Measurements from ENCODE around the gene CTNNA3.
"Not testable (repeated sequence)": the region's sequence is repeated elsewhere in the genome, so short reads cannot be mapped to it uniquely, and the experiment has no call there.

Gene CTNNA3

DNA sequence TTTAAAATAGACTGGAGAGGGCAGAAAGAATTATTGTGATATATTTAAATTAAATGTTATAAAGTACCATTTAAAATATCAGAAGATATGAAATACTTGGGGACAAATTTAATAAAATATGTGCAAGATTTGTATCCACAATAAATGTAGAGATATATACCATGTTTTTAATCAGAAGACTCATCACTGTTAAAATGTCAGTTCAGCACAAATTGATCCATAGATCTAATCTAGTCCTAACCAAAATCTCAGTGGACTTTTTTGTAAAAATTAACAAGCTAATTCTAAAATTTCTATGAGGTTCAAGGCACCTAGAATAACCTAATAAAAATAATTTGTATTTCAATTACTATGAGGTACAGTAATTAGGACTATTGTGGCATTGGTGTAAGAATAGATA is 96.4 kb downstream of the CTNNA3 start:
- DNase-seq, result no peak

DNA sequence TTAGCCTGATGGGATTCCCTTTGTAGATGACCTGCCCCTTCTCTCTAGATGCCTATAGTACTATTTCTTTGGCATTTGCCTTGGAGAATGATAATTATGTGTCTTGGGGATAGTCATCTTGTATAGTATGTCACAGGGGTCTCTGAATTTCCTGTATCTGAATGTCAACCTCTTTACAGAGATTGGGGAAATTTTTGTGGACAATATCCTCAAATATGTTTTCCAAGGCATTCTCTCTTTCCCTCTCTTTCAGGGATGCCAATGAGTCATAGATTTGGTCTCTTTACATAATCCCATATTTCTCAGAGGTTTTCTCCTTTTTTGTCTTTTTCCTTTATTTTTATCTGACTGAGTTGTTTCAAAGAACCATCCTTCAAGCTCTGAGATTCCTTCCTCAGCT is 99.4 kb downstream of the CTNNA3 start:
- no peak for DNase-seq

DNA sequence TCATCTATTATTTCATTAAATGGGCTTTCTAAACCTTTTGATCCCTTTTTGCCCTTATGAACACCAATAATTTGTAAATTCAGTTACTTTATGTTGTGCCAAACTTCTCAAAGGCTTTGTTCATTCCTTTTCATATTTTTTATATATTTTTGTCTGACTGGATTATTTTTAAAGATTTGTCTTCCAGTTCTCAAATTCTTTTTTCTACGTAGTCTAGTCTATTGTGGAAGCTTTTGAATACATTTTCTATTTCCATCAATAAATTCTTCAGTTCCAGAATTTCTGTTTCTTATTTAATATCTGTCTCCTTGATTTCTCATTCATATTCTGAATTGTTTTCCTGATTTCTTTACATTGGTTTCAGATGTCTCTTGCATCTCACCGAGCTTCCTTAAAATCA is 108.2 kb downstream of the CTNNA3 start:
- DNase-seq, result no peak

DNA sequence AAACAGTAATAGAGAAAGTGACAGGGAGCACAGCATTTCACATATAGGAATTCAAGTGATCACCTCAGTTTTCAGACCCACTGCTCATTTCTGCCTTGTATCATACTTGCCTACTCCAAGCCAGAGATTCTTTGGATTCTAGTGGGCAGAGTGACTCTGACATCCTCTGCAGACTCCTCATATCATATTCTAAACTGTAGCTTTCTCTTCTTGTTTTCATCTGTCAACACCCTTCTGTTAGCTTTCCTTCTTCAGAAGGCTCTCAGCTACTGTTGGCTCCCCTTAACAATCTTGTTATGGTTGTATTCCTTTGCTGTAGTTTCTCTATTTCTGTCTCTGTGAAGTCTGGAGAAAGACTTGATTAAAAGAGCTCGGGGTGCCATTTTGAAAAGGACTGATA is 120.5 kb downstream of the CTNNA3 start:
- no peak for DNase-seq

DNA sequence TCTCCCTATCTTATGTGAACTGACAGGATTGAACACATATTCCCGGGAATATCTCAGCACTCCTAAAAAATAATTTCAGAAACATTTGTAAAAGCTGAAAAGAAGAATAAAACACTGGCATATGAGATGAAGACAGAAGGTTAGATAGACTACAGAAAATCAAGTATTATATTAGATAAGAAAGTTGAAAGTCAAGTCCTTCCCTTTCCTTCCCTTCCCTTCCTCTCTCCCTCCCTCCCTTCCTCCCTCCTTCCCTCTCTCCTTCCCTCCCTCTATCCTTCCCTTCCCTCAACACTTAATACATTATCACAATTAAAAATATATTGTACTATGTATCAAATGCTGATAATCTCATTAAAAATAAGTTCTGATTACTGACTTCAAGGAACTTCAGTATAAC is 122.5 kb downstream of the CTNNA3 start:
- DNase-seq, result no peak

DNA sequence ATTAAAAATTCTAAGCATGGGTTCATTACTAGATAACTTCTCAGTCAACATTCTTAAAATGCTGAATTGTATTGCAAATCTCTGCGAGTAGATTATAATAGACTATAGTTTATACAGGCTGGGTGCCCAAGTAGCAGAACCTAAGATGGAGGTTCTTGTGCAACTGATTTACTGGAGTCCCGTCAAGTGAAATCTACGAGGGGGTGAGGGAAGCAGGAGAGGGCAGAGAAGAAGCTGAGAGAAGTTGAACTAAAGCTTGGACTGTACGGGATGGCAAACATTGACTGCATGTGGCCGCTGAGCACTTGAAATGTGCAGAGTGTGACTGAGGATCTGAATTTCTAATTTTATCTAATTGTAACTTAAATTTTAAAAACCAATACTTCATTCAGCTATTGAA is 124.5 kb downstream of the CTNNA3 start:
- DNase-seq, result no peak

DNA sequence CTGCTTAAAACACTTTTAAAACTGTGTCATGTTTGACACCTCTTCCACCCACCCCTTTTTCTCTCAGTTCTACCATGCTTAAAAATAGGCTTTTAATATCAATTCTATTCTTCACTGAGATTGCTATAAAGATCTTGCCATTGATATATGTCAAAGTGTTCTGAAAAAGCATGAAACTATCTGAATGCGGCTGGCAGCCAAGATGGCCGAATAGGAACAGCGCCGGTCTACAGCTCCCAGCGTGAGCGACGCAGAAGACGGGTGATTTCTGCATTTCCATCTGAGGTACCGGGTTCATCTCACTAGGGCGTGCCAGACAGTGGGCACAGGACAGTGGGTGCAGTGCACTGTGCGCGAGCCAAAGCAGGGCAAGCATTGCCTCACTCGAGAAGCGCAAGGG is 137.7 kb downstream of the CTNNA3 start:
- not testable (repeated sequence) for DNase-seq

DNA sequence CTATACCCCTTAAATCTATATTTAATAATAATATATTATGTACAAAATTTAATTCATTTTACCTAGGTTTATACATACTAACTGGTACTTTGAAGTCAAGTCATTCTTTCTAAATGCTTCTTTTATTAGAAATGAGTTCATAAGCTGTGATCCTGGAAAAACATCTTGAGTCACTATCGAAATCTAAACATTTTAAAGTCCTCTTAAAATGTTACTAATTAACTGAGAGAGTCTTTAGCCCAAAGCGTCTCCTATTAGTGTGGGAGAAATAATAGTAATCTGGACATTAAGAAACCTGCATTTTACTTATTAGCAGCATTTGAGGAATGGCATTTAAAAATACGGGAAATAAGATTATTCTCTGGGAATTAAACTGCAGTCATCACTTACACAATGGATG is 142.7 kb downstream of the CTNNA3 start:
- DNase-seq, result no peak

DNA sequence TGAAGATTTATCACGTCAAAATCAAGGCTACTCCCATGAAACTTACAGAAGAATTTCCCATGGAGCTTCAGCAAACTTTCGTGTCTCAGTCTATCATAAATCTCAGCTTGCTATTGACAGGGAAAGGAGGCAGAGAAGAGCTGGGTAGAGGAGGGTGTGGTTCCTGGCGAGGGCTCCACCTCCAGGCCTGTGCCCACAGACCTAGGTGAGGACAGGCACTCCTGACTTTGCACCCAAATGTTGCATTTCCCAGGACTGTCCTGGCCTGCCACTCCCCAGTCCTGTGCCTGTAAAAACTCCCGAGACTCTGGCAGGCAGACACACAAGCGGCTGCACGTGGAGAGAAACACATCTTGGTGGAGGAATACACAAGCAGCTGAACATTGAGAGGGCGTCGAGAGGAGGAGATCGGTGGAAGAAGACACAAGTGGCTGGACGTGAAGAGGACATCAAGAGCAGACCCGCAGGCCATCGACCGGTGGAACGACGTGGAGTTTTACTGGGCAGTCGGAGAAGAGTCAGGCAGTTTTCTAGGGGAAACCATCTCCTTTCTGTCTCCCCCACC is 145.1 kb downstream of the CTNNA3 start:
- no peak for DNase-seq

DNA sequence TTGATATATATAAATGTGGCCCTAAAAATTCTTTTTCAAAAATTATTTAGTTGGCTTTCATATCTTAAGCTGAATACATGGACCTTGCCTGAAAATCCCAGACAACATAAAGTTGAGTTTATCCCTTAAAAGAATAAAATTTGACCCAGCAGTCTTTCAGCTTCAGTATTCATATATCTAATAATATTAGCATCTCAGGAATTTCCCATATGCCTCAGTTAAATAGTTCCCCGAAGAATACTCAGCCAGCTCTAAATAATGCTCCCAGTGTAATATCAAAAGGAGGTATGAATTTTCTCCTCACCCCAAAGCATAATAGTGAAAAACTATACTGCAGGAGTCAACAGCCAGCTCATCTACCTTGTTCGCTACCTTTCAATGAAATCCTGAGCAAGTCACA is 145.9 kb downstream of the CTNNA3 start:
- no peak for DNase-seq

DNA sequence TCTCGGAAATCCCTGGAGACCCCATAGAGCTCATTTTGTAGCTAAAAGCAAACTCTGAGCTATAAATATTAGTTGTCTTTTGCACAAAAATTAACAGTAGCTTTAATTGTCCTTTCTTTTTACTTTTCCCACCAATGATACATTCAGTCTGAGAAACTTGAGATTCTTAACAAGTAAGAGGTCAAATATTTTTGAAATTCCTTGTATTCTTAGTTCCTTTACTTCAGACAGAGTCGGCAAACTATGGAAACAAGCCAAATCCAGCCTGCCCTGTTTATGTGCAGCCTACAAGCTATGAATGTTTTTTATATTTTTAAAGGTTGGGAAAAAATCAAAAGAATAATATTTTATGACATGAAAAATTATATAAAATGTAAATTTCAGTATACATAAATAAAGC is 146.6 kb downstream of the CTNNA3 start:
- no peak for DNase-seq

DNA sequence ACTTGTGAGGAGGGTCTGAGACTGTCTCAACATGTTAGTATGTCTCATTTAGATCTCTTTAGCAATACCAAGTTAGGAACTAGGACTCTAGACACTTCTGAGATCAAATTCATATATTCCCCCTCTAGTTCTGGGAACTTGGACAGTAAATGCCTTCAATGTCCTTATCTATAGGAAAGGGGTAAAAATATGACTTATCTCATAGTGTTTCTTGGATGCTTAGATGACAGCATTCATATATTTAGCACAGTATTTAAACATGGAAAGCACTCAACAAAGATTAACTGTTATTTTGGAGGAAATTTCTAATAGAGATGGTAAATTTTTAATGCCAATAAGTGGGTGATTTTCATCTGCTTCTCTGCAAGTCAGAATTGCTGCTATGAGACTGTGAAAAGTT is 154.6 kb downstream of the CTNNA3 start:
- DNase-seq, result no peak

DNA sequence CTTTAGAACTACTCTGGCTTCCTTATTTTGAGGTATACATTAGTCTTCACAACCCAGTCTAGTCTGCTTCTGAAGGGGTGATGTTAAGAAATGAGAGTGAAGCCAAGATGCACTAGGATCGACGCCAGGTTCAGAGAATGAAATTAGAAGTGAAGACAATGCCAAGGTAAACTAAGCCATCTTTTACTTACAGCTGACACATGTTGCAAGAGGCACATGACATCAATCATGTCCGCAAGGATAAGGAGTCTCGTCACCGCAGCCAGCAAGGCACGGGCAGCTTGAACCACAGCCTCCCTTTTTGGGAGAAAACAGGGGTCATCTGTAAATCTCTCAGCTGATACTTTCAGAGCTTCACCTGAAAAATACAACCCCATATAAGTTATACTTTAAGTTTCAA is 156.7 kb downstream of the CTNNA3 start:
- no peak for DNase-seq

DNA sequence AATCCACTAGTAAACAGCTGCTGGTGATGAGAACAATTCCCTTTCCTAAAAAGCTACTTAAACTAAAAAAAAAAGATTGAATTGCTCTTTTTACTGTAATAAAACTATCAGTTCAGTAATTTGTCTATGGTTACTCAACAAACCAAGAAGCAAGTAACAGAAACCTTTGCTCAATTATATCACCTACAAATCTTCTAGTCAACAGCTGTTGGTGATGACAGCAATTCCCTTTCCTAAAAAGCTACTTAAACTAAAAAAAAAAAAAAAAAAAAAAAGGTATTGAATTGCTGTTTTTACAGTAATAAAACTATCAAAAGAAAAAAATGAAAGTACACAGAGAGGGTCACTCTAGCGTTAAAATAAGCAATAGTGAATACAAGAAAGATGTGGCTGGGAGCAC is 158.1 kb downstream of the CTNNA3 start:
- DNase-seq, result no peak

DNA sequence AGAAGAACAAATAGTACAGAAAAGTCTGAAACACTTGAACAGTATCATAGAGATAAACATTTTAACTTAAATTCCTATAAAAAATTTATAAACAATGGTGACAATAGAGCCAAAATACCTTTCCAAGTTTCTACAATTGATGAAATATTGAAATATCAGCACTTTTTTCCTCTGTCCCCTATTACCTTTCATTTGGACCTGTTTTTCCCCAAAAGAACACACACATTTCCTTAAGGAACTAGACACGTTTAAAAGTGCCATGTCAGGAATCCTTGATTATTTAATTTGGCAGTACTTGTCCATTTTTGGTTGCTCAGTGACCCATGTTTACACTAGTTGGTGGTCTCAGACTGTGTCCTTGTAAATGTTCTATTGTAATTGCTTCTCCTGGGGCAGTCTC is 162.6 kb downstream of the CTNNA3 start:
- no peak for DNase-seq

DNA sequence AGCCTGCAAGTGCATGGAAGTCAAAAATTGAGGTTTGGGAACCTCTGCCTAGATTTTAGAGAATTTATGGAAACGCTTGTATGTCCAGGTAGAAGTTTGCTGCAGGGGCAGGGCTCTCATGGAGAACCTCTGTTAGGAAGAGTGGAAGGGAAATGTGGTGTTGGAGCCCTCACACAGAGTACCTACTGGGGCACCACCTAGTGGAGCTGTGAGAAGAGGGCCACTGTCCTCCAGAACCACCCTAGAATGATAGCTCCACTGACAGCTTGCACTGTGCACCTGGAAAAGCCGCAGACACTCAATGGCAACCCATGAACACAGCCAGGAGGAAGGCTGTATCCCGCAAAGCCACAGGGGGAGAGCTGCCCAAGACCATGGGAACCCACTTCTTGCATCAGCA is 165.0 kb downstream of the CTNNA3 start:
- not testable (repeated sequence) for DNase-seq

DNA sequence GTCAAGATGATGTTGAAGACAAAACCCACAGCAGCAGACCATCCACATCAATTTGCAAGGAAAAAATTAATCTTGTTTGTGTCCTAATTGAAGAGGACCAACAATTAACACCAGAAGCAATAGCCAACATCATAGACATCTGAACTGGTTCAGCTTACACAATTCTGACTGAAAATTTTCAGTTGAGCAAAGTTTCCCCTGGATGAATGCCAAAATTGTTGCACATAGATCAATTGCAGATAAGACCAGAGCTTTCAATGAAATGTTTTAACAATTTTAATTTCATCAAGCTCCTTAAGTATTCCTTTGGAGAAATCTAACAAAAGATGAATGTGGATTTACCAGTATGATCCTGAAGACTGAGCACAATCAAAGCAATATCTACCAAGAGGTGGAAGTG is 168.6 kb downstream of the CTNNA3 start:
- no peak for DNase-seq

DNA sequence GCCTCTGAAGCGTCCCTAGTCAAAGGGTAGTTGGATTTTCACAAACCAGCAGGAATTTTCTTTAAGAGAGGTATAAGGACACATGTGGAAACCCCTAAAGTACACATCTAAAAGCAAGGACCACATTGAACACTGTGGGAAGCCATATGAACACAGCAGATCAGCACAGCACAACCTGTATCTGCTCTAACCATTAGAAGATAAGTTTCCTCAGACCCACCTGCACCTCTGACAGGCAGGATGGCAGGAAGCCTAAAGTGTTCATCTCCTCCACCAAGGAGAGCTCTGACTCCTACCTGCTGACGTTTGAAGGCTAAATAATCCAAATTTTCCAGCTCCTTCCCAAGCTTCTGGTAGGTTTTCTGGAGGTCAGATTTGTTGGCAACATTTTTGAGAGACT is 174.4 kb downstream of the CTNNA3 start:
- no peak for DNase-seq

DNA sequence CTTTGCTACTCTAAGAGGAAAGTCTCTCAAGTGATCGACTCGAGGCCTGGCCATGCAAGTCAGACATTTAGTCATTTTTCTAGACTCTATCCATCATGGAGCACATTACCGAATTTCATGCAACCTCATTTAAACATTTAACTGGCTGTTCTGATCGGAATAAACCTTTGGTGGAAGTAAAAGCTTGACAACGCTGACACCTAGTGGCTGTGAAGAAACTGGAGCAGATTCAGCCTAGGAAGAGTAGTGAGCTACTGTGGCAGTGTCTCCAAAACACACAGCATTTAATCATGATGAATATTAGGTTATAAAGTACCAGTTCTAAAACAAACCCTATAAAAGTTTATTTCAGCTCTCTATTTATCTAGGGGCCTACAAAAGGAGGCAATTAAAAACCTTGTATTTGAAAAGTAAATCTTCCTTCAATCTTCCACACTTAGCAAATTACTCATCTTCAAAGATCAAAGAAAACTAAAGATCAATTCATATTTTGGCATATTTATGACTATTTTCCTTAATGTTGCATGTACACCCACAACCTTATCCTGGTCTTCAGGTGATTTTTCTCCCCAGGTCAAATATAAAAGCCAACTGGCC is 175.0 kb downstream of the CTNNA3 start:
- DNase-seq, result no peak

DNA sequence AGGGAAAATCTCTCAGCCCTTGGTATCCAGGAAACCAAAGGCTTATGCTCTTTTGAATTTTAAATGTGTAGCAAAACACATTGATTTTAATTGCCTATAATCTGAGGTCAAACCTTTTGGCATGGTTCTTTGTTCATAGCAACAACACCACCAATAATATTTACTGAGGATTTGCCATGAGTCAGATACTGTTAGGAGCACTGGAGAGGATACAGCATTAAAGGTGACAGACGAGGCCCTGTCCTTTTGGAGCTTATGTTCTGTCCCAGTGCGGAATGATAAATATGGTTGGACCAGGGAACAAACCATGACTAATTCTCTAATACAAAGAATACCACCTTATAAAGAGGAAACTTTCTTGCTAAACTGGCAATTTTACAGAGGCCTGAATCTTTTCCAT is 176.6 kb downstream of the CTNNA3 start:
- DNase-seq, result no peak

DNA sequence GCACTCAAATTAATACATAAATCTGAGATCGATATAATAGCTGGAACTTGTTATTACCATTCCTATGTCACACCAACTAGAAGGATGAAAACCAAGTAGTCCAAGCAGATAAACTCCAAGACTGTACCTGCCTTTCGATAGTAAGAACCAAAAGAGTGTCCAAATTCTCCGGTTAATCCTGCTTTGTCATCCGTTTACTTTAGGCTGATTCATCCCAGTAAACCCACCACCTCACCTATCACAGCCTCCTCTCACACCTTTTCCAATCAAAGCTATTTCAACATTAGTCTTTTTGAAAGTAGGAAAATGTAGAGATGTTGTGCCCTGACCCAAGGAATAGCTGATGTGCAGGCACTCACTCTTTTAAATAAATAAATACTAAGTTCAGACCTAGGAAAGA is 177.2 kb downstream of the CTNNA3 start:
- DNase-seq, result no peak

DNA sequence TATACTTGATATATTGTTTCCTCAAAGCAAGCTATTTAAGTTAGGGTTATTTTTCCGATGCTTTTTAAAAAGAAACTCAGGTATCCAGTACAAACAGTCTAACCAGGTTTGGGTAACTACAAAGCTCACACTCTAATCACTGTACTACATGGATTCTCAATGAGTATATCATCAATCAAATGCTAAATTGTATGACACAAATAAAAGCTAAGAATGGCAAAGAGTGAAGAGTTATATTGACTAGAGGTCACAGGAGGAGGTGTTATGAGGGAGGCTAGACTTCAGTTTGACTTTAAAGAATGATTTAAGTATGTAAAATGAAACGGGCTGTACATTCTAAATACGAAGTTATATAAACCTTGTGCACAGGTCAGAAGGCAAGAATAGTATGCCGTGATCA is 178.0 kb downstream of the CTNNA3 start:
- DNase-seq, result no peak

DNA sequence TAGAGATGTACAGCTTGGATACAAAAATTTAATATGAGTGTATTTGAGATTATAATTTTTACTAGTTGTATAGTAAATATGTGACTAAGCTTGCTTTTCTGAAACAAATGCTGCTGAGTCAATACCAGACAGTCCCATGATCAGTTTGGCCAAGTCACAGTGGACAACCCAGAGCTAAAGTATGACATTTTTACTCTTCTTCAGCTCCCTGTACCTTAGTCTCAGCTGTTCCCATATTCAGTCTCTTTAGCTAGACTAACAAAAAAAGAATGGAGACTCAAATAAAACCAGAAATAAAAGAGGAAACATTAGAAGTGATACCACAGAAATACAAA is 189.3 kb downstream of the CTNNA3 start:
- no peak for DNase-seq

DNA sequence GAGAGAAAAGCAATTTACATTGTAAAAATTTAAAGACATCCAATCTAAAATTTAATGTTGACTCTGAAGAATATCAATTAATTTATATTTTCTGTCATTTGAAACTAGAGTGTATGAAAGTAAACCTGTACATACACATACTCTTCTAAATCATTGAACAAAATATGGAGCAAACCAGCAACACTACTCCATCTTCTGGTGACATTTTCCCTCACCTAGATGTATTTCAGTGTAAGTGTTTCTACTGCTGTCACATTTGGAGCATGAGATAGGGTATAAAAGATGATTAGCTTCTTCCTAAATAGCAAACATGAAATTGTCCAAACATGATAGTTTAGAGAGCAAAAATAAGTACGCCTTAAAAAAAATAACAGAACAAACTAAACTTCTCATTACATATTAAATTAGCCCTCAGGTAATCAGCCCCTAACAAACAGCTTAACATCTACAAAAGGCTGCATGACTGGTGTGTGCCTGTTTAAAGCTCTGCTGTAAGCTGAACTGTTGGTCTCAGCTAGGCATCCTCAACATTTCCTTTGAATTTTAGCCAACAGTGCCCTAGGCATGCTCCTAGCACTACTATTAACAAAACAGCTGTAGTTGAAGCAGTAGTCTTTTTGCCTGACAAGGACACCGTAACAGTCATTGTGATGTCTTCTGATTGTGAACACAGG is 189.8 kb downstream of the CTNNA3 start:
- DNase-seq, result no peak
